HepG2 (cell line): ENCODE data around the gene MRPL2. TPM values are rescaled to one million over a fixed set of nuclear protein-coding genes. Genes with fewer than 3 reads are reported as not detected.

ENCODE experiments used
- ATF6 ChIP-seq: sonication (generic); formaldehyde crosslinking; conservative IDR thresholded peaks from 2 replicates; pipeline ENCODE4 v1.4.0; 2020; ENCODE audit warnings: missing genetic modification reagents
- ELF1 ChIP-seq: sonication (generic); formaldehyde crosslinking; IDR thresholded peaks from 2 replicates; pipeline ENCODE4 v1.4.0; 2020; ENCODE audit warnings: missing genetic modification reagents
- GATA4 ChIP-seq: sonication (generic); IDR thresholded peaks from 2 replicates; pipeline ENCODE4 v1.6.1; 2016; ENCODE audit warnings: antibody characterized with exemption, low read depth, borderline replicate concordance
- JDP2 ChIP-seq: sonication (generic); formaldehyde crosslinking; IDR thresholded peaks from 2 replicates; pipeline ENCODE4 v1.8.1; 2022; ENCODE audit warnings: missing genetic modification reagents, borderline replicate concordance
- MTERF4 ChIP-seq: sonication (generic); formaldehyde crosslinking; IDR thresholded peaks from 2 replicates; pipeline ENCODE4 v1.8.0; 2023; ENCODE audit warnings: mild to moderate bottlenecking, missing genetic modification reagents
- NCOA1 ChIP-seq: sonication (generic); formaldehyde crosslinking; IDR thresholded peaks from 2 replicates; pipeline ENCODE4 v1.9.0; 2021; ENCODE audit warnings: missing genetic modification reagents
- NFIC ChIP-seq: IDR thresholded peaks from 2 replicates; pipeline ENCODE4 v1.6.1; 2012; ENCODE audit warnings: mild to moderate bottlenecking, low read length, inconsistent platforms
- POGZ ChIP-seq: sonication (generic); formaldehyde crosslinking; IDR thresholded peaks from 2 replicates; pipeline ENCODE4 v1.4.0; 2020; ENCODE audit warnings: mild to moderate bottlenecking, missing genetic modification reagents
- RARA ChIP-seq: IDR thresholded peaks from 2 replicates; pipeline ENCODE4 v1.6.1; 2016; ENCODE audit warnings: missing genetic modification reagents, missing compliant biosample characterization
- TBX2 ChIP-seq: sonication (generic); formaldehyde crosslinking; IDR thresholded peaks from 2 replicates; pipeline ENCODE4 v1.5.0; 2020; ENCODE audit warnings: missing genetic modification reagents, mild to moderate bottlenecking, borderline replicate concordance
- TGIF2 ChIP-seq: IDR thresholded peaks from 2 replicates; pipeline ENCODE4 v1.6.1; 2016; ENCODE audit warnings: control low read depth, missing compliant biosample characterization
- THRA ChIP-seq: sonication (generic); formaldehyde crosslinking; IDR thresholded peaks from 2 replicates; pipeline ENCODE4 v1.4.0; 2020; ENCODE audit warnings: missing genetic modification reagents, borderline replicate concordance
- ZBTB39 ChIP-seq: sonication (generic); formaldehyde crosslinking; IDR thresholded peaks from 2 replicates; pipeline ENCODE4 v1.5.0; 2020; ENCODE audit warnings: missing genetic modification reagents
- ZBTB46 ChIP-seq: sonication (generic); formaldehyde crosslinking; IDR thresholded peaks from 2 replicates; pipeline ENCODE4 v1.4.0; 2020; ENCODE audit warnings: mild to moderate bottlenecking, missing genetic modification reagents, borderline replicate concordance
- ZBTB8A ChIP-seq: sonication (generic); formaldehyde crosslinking; IDR thresholded peaks from 2 replicates; pipeline ENCODE4 v1.4.0; 2020; ENCODE audit warnings: mild to moderate bottlenecking, low read depth, missing genetic modification reagents, borderline replicate concordance
- ZC3H13 ChIP-seq: sonication (generic); formaldehyde crosslinking; IDR thresholded peaks from 2 replicates; pipeline ENCODE4 v1.8.1; 2023; ENCODE audit warnings: mild to moderate bottlenecking, missing genetic modification reagents, moderate library complexity
- ZFP36L2 ChIP-seq: sonication (generic); formaldehyde crosslinking; IDR thresholded peaks from 2 replicates; pipeline ENCODE4 v1.4.0; 2020; ENCODE audit warnings: missing genetic modification reagents
- ZNF496 ChIP-seq: sonication (generic); formaldehyde crosslinking; IDR thresholded peaks from 2 replicates; pipeline ENCODE4 v1.8.1; 2023; ENCODE audit warnings: mild to moderate bottlenecking, moderate library complexity, missing genetic modification reagents; ENCODE audit not compliant: insufficient replicate concordance
- ZNF501 ChIP-seq: sonication (generic); formaldehyde crosslinking; IDR thresholded peaks from 2 replicates; pipeline ENCODE4 v1.5.1; 2020; ENCODE audit warnings: mild to moderate bottlenecking, moderate library complexity, missing genetic modification reagents
- ZNF674 ChIP-seq: sonication (generic); formaldehyde crosslinking; IDR thresholded peaks from 2 replicates; pipeline ENCODE4 v1.5.0; 2020; ENCODE audit warnings: low read depth, mild to moderate bottlenecking, missing genetic modification reagents
- ZNF768 ChIP-seq: sonication (generic); formaldehyde crosslinking; IDR thresholded peaks from 2 replicates; pipeline ENCODE4 v1.4.0; 2020; ENCODE audit warnings: missing genetic modification reagents
- ZSCAN29 ChIP-seq: sonication (generic); formaldehyde crosslinking; conservative IDR thresholded peaks from 2 replicates; pipeline ENCODE4 v1.4.0; 2020; ENCODE audit warnings: mild to moderate bottlenecking, missing genetic modification reagents
- polyA plus RNA-seq, 8 experiments: library from polyadenylated mRNA; depleted of rRNA in 3 of 8; stranded (reverse) in 7 of 8; unstranded in 1 of 8; fragments of >200 nt; fragmentation: Illumina TruSeq in 4 of 8; extraction: Trizol in 4 of 8; gene quantifications; 2 replicates each; pipeline versions ENCODE4 v1.2.1 to v1.2.3, GENCODE V29; 2011 to 2016; ENCODE audit warnings: low read depth in 4 of 8, missing spikeins in 1 of 8, mixed read lengths in 1 of 8; ENCODE audit not compliant: insufficient read depth in 1 of 8
- total RNA-seq, 5 experiments: library from RNA; depleted of rRNA; stranded (reverse); fragments of >200 nt; fragmentation: Illumina TruSeq; extraction: Trizol; gene quantifications; 2 replicates each; pipeline ENCODE4 v1.2.3, GENCODE V29; 2016; ENCODE audit warnings: low read depth in 1 of 5

Gene MRPL2
- total and polyA plus RNA-seq, 2 of the 13 experiments (the other 11 are each of a cell fraction or from before 2014, with no cell fraction given), result 56.8 to 65.6 TPM

- TF ChIP-seq ATF6 (CRISPR knock-in tag), result peak; percentile 91; the same call in 1 of the 2 replicates
- TF ChIP-seq ZBTB46 (CRISPR knock-in tag), result no peak; the same call in 1 of the 2 replicates
- peak; percentile 97 for TF ChIP-seq TBX2
- TF ChIP-seq POGZ (CRISPR knock-in tag), result peak; percentile 72
- TF ChIP-seq RARA (CRISPR knock-in tag), result peak; percentile 58
- no peak for TF ChIP-seq TGIF2 (CRISPR knock-in tag)
- peak; percentile 44; the same call in 1 of the 2 replicates for TF ChIP-seq ZNF674 (CRISPR knock-in tag)
- peak; percentile 88 for TF ChIP-seq ELF1 (CRISPR knock-in tag)
- peak; percentile 47; the same call in 1 of the 2 replicates for TF ChIP-seq ZBTB8A (CRISPR knock-in tag)
- peak; percentile 94 for TF ChIP-seq ZNF501
- peak; percentile 77 for TF ChIP-seq NCOA1 (CRISPR knock-in tag)
- peak; percentile 74 for TF ChIP-seq THRA (CRISPR knock-in tag)
- peak; percentile 87; the same call in 1 of the 2 replicates for TF ChIP-seq ZSCAN29
- TF ChIP-seq ZBTB39 (CRISPR knock-in tag), result 0 out of 2 replicates have a peak, but pooled peaks have one; percentile 87
- TF ChIP-seq JDP2 (CRISPR knock-in tag), result no peak
- peak; percentile 85 for TF ChIP-seq ZNF768
- peak; percentile 97 for TF ChIP-seq MTERF4
- peak; percentile 84 for TF ChIP-seq GATA4
- no peak for TF ChIP-seq ZNF496 (CRISPR knock-in tag)
- no peak for TF ChIP-seq NFIC
- TF ChIP-seq ZFP36L2 (CRISPR knock-in tag), result no peak; the same call in 1 of the 2 replicates
- TF ChIP-seq ZC3H13 (CRISPR knock-in tag), result peak; percentile 95
Observed at GRCh38 chr6:43053545-43054205, 5.6 kb downstream of the MRPL2 start, which contains the start of gene CUL7 (continued).
